ENCODE results near the gene PREB. TPM values are rescaled to one million over a fixed set of nuclear protein-coding genes. Genes with fewer than 3 reads are reported as not detected.

Gene PREB
- total and polyA plus RNA-seq, 2 of the 13 experiments (the other 11 are each of a cell fraction or from before 2014, with no cell fraction given) = 112 to 192 TPM

GRCh38 chr2:27083410-27084296 is 50.8 kb downstream of the PREB start (continued):
- TF ChIP-seq ZBED4 (CRISPR knock-in tag; IDR thresholded peaks at IDR 0.05; ENCODE audit: borderline replicate concordance) (0 out of 2 replicates have a peak, but pooled peaks have one; percentile 35), CEBPB (IDR thresholded peaks at IDR 0.05; ENCODE audit: borderline replicate concordance, low read depth, low read length) (peak; percentile 87; the same call in 1 of the 2 replicates)

- TF ChIP-seq ZBTB40 (IDR thresholded peaks at IDR 0.05) = no peak
- TF ChIP-seq ZBTB40 (CRISPR knock-in tag; IDR thresholded peaks at IDR 0.05) = no peak
- TF ChIP-seq AGO2 (optimal IDR thresholded peaks at IDR 0.05; ENCODE audit: low read depth, low read length) = peak; percentile 43
- H3K27ac ChIP-seq (ENCODE audit: extremely low read length, insufficient read depth, low read length) = no peak overlapping the region
- intact Hi-C loops (cut with micrococcal nuclease; ENCODE audit: unreplicated experiment) (loop anchor here (10.0 kb wide), 1 partner anchor 48 kb away; the partner anchor contains the start of gene TMEM214), in situ Hi-C loops (cut with HindIII; ENCODE audit: extremely low pct_ligation_motif_present, low pct_unique_long_range_greater_than_20kb) (no loop called here)
- POLR2A ChIA-PET = interaction anchor here (0.8 to 9.2 kb wide), 8 partner anchors 10 to 41 kb away, joined by 3 to 106 read pairs (median 16); partner anchors contain the start of genes ABHD1, AGBL5 and OST4
- H3K4me3 ChIP-seq (replicated peaks in 1 of 3; ENCODE audit: insufficient read depth in 1 of 3, low read depth in 2 of 3, low read length in 3 of 3) = no peak overlapping the region
- H3K36me3 ChIP-seq (replicated peaks in 1 of 2; ENCODE audit: control insufficient read depth in 1 of 2, insufficient read depth in 2 of 2, low read length in 2 of 2) = no peaks in the 10 kb centered on the region
- no peaks in the 10 kb centered on the region for H3K9me3 ChIP-seq (ENCODE audit: low read length)
- H3K79me2 ChIP-seq (ENCODE audit: insufficient read depth, low read length) = peaks cover 12% of the 10 kb centered on the region
- ATAC-seq (no peak), FAIRE-seq (no peak), DNase-seq (ENCODE audit: low spot score) (no peak)
- no peaks in the 10 kb centered on the region for H3K27me3 ChIP-seq (ENCODE audit: control insufficient read depth in 1 of 2, insufficient read depth in 2 of 2, low read length in 2 of 2)
- BruUV-seq (replicated peaks) = no TSS peak
- no peak overlapping the region for H3K9ac ChIP-seq (ENCODE audit: insufficient read depth, low read depth, low read length)
- H3K4me2 ChIP-seq (ENCODE audit: low read depth, low read length) = no peak overlapping the region
- 97% methylated on average over 18 of the region's 27 CpGs for WGBS (ENCODE audit: low lambda C conversion rate)
- H3K4me1 ChIP-seq (ENCODE audit: insufficient read depth, low read length) = peaks cover 76% of the 10 kb centered on the region
- no peaks in the 10 kb centered on the region for H4K20me1 ChIP-seq (ENCODE audit: insufficient read depth, low read length)
- no peak overlapping the region for H2AFZ ChIP-seq (ENCODE audit: low read length)
- CTCF ChIA-PET (ENCODE audit: low intra/inter-chr PET ratio, low total read pairs) = no interaction called here
Observed at GRCh38 chr2:27082773-27083409, 51.5 kb downstream of the PREB start.

All from HepG2 (cell line).